ENCODE results near the gene F2RL1.
"Not testable (repeated sequence)": the region's sequence is repeated elsewhere in the genome, so short reads cannot be mapped to it uniquely, and the experiment has no call there.

F2RL1 gene

DNA sequence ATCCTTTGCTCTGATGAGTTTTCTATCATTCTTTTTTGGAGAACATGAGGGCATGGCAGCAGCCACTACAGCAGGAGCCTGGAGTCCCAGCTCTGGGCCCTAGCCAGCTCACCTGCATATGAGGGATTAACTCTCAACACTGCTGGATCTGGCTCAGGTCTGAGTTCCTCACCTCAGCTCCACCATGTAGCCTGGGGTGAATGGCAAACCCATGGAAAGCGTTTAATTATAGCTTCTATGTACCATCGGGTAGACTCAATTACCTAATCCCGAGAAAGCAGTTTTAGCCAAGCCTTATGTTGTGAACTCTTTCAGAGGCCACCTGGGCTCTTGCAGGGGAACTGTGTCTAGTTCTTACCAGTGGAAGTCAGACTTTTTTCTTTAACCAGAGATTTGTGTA, 27.1 kb downstream of the F2RL1 start:
- H3K36me3 ChIP-seq (ENCODE audit: control insufficient read depth, insufficient read depth, low read length), result no peaks in the 10 kb centered on the region
- no peak overlapping the region for H3K4me3 ChIP-seq (ENCODE audit: insufficient read depth, low read depth, low read length, poor library complexity, severe bottlenecking)
- no peaks in the 10 kb centered on the region for H3K27me3 ChIP-seq (replicated peaks; ENCODE audit: control insufficient read depth, insufficient read depth, low read length, poor library complexity, severe bottlenecking)
- no peaks in the 10 kb centered on the region for H3K9me3 ChIP-seq (ENCODE audit: control insufficient read depth, low read length)
- H3K27ac ChIP-seq (ENCODE audit: insufficient read depth, low read length, poor library complexity, severe bottlenecking), result no peak overlapping the region
- H3K4me1 ChIP-seq (ENCODE audit: control insufficient read depth, insufficient read depth, low read length, poor library complexity, severe bottlenecking), result peaks cover 15% of the 10 kb centered on the region
- no peak for DNase-seq

DNA sequence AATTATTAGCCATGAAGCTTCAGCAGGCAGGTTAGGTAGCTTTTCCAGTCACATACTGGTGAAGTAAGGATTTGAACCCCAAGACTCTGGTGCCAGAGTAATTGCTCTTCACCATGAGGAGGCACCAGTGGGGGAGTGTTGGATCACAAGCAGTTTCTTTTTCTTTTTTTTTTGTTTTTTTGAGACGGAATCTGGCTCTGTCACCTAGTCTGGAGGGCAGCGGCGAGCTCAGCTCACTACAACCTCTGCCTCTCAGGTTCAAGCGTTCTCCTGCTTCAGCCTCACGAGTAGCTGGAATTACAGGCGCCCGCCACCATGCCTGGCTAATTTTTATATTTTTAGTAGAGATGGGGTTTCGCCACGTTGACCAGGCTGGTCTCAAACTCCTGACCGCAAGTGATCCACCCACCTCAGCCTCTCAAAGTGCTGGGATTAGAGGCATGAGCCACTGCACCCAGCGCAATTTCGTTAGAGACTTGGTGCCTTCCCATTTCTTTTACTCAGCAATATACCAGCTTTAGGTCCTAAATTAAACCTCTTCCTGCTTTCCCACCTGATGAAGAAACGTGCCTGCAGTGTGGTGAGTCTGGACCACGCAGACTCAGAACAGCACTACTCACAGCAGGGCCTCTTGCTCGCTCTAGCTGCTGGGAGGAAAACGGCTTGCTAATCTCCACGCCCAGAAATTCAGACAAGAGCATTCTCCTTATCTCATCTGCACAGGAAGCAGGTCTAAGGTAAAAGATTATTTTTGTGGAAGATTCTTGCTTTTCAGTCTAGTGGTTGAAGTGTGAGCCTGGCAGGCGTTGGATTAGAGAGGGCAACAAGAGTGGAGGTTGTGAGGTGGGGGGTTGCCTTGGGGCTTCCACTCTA, 30.8 kb downstream of the F2RL1 start, which contains the start of gene S100Z:
S100Z (plus strand) TSS at position 596 of the 873 bp plus-strand sequence. CDS start 25,346 bp downstream, outside the sequence.
- peak in 2 of 3 donors; percentile 5 to 14 for DNase-seq
- Histone ChIP-seq H3K27ac (ENCODE audit: insufficient read depth, low read length, poor library complexity, severe bottlenecking) (peak within 1 kb of the TSS; percentile 44), H3K4me3 (ENCODE audit: insufficient read depth, low read depth, low read length, poor library complexity, severe bottlenecking) (peak within 1 kb of the TSS; percentile 20)

DNA sequence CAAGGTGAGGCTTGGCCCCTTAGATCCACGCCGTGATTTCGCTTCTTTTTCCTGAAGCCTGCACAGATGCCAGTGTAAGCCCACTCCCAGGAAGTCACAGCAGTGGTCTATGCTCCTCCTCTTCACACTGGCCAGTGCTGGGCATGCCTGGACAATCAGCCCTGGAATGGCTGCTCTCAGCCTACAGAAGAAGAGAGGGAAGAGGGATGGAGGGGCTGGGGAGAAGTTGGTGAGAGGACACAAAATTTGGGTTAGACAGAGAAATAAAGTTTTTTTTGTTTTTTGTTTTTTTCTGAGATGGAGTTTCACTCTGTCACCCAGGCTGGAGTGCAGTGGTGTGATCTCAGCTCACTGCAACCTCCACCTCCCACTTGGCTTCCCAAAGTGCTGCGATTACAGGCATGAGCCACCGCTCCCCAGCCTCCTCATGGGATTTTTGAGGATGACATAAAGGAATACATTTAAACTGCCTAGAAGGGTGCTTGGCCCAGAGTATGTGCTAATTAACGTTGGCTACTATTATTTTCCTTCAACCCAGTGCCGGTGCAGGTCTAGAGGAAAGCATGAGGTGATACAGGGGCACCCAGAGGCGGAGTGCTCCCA, 31.8 kb downstream of the F2RL1 start:
- peaks cover 33% of the 10 kb centered on the region for H3K4me1 ChIP-seq (ENCODE audit: control insufficient read depth, insufficient read depth, low read length, poor library complexity, severe bottlenecking)
- H3K36me3 ChIP-seq (ENCODE audit: control insufficient read depth, insufficient read depth, low read length), result no peaks in the 10 kb centered on the region
- no peaks in the 10 kb centered on the region for H3K9me3 ChIP-seq (ENCODE audit: control insufficient read depth, low read length)
- no peak for DNase-seq
- H3K27ac ChIP-seq (ENCODE audit: insufficient read depth, low read length, poor library complexity, severe bottlenecking), result peak overlapping the region; percentile 44
- no peaks in the 10 kb centered on the region for H3K27me3 ChIP-seq (replicated peaks; ENCODE audit: control insufficient read depth, insufficient read depth, low read length, poor library complexity, severe bottlenecking)
- H3K4me3 ChIP-seq (ENCODE audit: insufficient read depth, low read depth, low read length, poor library complexity, severe bottlenecking), result no peak overlapping the region

More for the DNA sequence above, 30.8 kb downstream of the F2RL1 start, which contains the start of gene S100Z:
- no peaks in the 10 kb centered on the region for H3K27me3 ChIP-seq (replicated peaks; ENCODE audit: control insufficient read depth, insufficient read depth, low read length, poor library complexity, severe bottlenecking)
- H3K9me3 ChIP-seq (ENCODE audit: control insufficient read depth, low read length), result no peaks in the 10 kb centered on the region
- H3K36me3 ChIP-seq (ENCODE audit: control insufficient read depth, insufficient read depth, low read length), result no peaks in the 10 kb centered on the region
- peaks cover 25% of the 10 kb centered on the region for H3K4me1 ChIP-seq (ENCODE audit: control insufficient read depth, insufficient read depth, low read length, poor library complexity, severe bottlenecking)

DNA sequence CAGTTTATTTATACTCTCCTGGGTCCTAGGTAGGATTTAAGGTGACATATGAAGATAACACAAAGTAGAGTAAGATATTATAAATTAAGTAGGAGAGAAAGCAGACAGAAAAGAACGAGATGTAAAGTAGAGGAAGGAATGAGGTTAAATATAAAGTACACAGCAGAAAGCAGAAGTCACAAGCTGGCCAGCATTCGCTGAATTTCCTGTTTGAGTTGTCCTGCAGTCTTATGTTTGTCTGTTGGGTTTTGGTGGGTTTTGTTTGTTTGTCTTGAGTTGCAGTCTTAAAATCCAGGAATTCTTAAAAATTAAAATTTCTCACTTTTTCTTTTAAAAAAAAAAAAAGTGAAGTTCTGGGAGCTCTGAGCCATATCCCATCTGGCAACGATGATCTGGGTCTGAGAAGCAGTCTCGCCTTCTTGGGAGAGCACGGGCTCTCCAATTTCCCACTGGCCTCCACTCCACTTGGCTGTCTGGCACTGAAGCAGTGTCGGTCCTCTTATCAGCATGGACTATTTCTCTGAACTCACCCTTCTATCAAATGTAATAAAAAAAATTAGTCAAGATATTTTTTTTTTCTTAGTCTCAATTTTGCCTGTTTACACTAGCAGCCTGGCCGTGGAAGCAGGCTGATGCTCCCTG, 33.0 kb downstream of the F2RL1 start:
- peaks cover 45% of the 10 kb centered on the region for H3K4me1 ChIP-seq (ENCODE audit: control insufficient read depth, insufficient read depth, low read length, poor library complexity, severe bottlenecking)
- H3K27ac ChIP-seq (ENCODE audit: insufficient read depth, low read length, poor library complexity, severe bottlenecking), result no peak overlapping the region
- H3K9me3 ChIP-seq (ENCODE audit: control insufficient read depth, low read length), result no peaks in the 10 kb centered on the region
- H3K4me3 ChIP-seq (ENCODE audit: insufficient read depth, low read depth, low read length, poor library complexity, severe bottlenecking), result no peak overlapping the region
- H3K36me3 ChIP-seq (ENCODE audit: control insufficient read depth, insufficient read depth, low read length), result no peaks in the 10 kb centered on the region
- no peak for DNase-seq
- H3K27me3 ChIP-seq (replicated peaks; ENCODE audit: control insufficient read depth, insufficient read depth, low read length, poor library complexity, severe bottlenecking), result no peaks in the 10 kb centered on the region

DNA sequence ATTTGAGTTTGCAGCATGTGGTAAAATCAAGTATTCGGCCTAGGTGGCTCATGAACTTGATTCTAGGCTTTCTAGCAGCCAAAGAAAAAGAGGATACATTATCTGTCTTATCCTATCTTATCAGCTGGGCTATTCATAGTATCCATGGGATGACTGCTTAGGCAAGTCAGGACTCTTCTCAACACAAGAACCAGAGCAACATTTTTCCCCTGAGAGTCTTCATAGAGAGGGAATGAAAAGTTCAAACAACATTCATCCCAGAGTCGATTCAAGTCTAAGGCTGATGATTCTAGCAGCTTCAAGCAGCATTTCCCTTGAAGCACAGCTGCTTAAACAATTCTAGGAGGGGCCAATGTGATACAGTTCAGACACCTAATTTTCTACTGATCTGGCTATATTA, 33.9 kb downstream of the F2RL1 start:
- Histone ChIP-seq H3K4me1 (ENCODE audit: control insufficient read depth, insufficient read depth, low read length, poor library complexity, severe bottlenecking) (peaks cover 47% of the 10 kb centered on the region), H3K4me3 (ENCODE audit: insufficient read depth, low read depth, low read length, poor library complexity, severe bottlenecking) (no peak overlapping the region), H3K9me3 (ENCODE audit: control insufficient read depth, low read length) (no peaks in the 10 kb centered on the region), H3K27me3 (replicated peaks; ENCODE audit: control insufficient read depth, insufficient read depth, low read length, poor library complexity, severe bottlenecking) (no peaks in the 10 kb centered on the region), H3K27ac (ENCODE audit: insufficient read depth, low read length, poor library complexity, severe bottlenecking) (no peak overlapping the region), H3K36me3 (ENCODE audit: control insufficient read depth, insufficient read depth, low read length) (no peaks in the 10 kb centered on the region)
- no peak for DNase-seq

DNA sequence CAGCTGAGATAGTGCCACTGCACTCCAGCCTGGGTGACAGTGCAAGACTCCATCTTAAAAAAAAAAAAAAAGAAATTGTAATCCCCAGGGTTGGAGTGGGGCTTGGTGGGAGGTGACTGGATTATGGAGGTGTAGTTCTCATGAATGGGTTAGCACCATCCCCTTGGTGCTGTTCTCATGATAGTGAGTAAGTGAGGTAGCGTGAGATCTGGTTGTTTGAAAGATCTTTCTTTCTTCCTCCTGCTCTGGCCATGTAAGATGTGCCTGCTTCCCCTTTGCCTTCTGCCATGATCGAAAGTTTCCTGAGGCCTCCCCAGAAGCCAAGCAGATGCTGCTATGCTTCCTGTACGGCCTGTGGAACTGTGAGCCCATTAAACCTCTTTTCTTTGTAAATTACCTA, 34.9 kb downstream of the F2RL1 start:
- not testable (repeated sequence) for H3K36me3 ChIP-seq (ENCODE audit: control insufficient read depth, insufficient read depth, low read length); H3K9me3 ChIP-seq (ENCODE audit: control insufficient read depth, low read length); DNase-seq; H3K27ac ChIP-seq (ENCODE audit: insufficient read depth, low read length, poor library complexity, severe bottlenecking); H3K27me3 ChIP-seq (replicated peaks; ENCODE audit: control insufficient read depth, insufficient read depth, low read length, poor library complexity, severe bottlenecking); H3K4me3 ChIP-seq (ENCODE audit: insufficient read depth, low read depth, low read length, poor library complexity, severe bottlenecking)
- peaks cover 47% of the 10 kb centered on the region for H3K4me1 ChIP-seq (ENCODE audit: control insufficient read depth, insufficient read depth, low read length, poor library complexity, severe bottlenecking)

DNA sequence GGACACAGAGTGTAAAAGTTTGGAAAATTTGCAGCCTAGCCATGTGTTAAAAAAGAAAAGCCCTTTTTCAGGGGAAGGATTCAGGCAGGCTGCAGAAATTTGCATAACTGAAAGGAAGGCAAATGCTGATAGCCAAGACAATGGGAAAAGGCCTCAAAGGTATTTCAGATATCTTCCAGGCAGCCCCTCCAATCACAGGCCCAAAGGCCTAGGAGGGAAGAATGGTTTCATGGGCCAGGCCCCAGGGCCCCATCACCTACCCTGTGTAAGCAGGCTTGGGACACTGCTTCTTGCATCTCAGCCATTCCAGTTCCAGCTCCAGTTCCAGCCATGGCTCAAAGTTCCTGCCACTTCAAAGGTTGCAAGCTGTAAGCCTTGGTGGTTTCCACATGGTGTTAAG, 35.8 kb downstream of the F2RL1 start:
- Histone ChIP-seq H3K27me3 (replicated peaks; ENCODE audit: control insufficient read depth, insufficient read depth, low read length, poor library complexity, severe bottlenecking) (no peaks in the 10 kb centered on the region), H3K36me3 (ENCODE audit: control insufficient read depth, insufficient read depth, low read length) (no peaks in the 10 kb centered on the region), H3K27ac (ENCODE audit: insufficient read depth, low read length, poor library complexity, severe bottlenecking) (no peak overlapping the region), H3K4me3 (ENCODE audit: insufficient read depth, low read depth, low read length, poor library complexity, severe bottlenecking) (no peak overlapping the region), H3K4me1 (ENCODE audit: control insufficient read depth, insufficient read depth, low read length, poor library complexity, severe bottlenecking) (peaks cover 44% of the 10 kb centered on the region), H3K9me3 (ENCODE audit: control insufficient read depth, low read length) (no peaks in the 10 kb centered on the region)
- no peak for DNase-seq

DNA sequence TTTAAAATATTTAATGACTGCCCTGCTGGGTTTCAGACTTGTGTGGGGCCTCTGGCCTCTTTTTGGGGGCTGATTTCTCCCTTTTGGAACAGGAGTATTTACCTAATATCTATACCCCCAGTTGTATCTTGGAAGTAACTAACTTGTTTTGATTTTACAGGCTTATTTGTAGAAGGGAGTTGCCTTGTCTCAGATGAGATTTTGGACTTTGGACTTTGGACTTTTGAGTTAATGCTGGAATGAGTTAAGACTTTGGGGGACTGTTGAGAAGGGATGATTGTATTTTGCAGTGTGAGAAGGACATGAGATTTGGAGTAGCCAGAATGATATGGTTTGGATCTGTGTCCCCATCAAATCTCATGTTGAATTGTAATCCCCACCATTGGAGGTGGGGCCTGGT, 36.7 kb downstream of the F2RL1 start:
- H3K36me3 ChIP-seq (ENCODE audit: control insufficient read depth, insufficient read depth, low read length); H3K27me3 ChIP-seq (replicated peaks; ENCODE audit: control insufficient read depth, insufficient read depth, low read length, poor library complexity, severe bottlenecking); H3K27ac ChIP-seq (ENCODE audit: insufficient read depth, low read length, poor library complexity, severe bottlenecking); H3K9me3 ChIP-seq (ENCODE audit: control insufficient read depth, low read length); H3K4me3 ChIP-seq (ENCODE audit: insufficient read depth, low read depth, low read length, poor library complexity, severe bottlenecking); DNase-seq: not testable (repeated sequence)
- peaks cover 35% of the 10 kb centered on the region for H3K4me1 ChIP-seq (ENCODE audit: control insufficient read depth, insufficient read depth, low read length, poor library complexity, severe bottlenecking)

DNA sequence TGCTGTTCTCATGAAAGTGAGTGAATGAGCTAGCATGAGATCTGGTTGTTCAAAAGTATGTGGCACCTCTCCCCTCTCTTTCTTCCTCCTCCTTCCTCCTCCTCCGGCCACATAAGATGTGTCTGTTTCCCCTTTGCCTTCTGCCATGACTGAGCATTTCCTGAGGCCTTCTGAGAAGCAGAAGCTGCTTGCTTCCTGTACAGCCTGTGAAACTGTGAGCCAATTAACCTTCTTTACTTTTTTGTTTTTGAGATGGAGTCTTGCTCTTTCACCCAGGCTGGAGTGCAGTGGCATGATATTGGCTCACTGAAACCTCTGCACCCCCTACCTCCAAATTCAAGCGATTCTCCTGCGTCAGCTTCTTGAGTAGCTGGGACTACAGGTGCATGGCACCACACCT, 37.1 kb downstream of the F2RL1 start:
- Histone ChIP-seq H3K4me3 (ENCODE audit: insufficient read depth, low read depth, low read length, poor library complexity, severe bottlenecking) (no peak overlapping the region), H3K4me1 (ENCODE audit: control insufficient read depth, insufficient read depth, low read length, poor library complexity, severe bottlenecking) (peaks cover 32% of the 10 kb centered on the region)
- DNase-seq, result no peak

DNA sequence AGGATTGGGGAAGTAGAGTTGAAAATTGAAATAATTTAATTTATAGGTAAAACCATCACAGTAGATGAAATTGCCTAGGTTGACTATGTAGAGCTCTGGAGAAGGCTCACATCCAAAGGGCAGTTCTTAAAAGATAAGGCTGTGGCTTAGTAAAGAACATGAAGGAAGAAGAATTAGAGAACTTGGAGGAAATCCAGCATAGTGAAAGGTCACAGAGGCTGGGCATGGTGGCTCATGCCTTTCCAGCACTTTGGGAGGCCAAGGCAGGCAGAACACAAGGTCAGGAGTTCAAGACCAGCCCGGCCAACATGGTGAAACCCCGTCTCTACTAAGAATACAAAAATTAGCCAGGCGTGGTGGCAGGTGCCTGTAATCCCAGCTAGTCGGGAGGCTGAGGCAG, 38.0 kb downstream of the F2RL1 start:
- Histone ChIP-seq H3K27ac (ENCODE audit: insufficient read depth, low read length, poor library complexity, severe bottlenecking) (peak overlapping the region; percentile 28), H3K4me1 (ENCODE audit: control insufficient read depth, insufficient read depth, low read length, poor library complexity, severe bottlenecking) (peaks cover 25% of the 10 kb centered on the region)
- H3K36me3 ChIP-seq (ENCODE audit: control insufficient read depth, insufficient read depth, low read length); H3K4me3 ChIP-seq (ENCODE audit: insufficient read depth, low read depth, low read length, poor library complexity, severe bottlenecking); H3K9me3 ChIP-seq (ENCODE audit: control insufficient read depth, low read length); H3K27me3 ChIP-seq (replicated peaks; ENCODE audit: control insufficient read depth, insufficient read depth, low read length, poor library complexity, severe bottlenecking); DNase-seq: not testable (repeated sequence)

More for the DNA sequence above, 37.1 kb downstream of the F2RL1 start:
- H3K27me3 ChIP-seq (replicated peaks; ENCODE audit: control insufficient read depth, insufficient read depth, low read length, poor library complexity, severe bottlenecking), result no peaks in the 10 kb centered on the region
- H3K36me3 ChIP-seq (ENCODE audit: control insufficient read depth, insufficient read depth, low read length), result no peaks in the 10 kb centered on the region
- no peak overlapping the region for H3K27ac ChIP-seq (ENCODE audit: insufficient read depth, low read length, poor library complexity, severe bottlenecking)
- no peaks in the 10 kb centered on the region for H3K9me3 ChIP-seq (ENCODE audit: control insufficient read depth, low read length)

Data from effector memory CD4-positive, alpha-beta T cell (primary cell).